Tibial artery (tissue), 4 donors: ENCODE results near the gene C6orf141.

Experiments used
- DNase-seq, 2 donors: peaks; one replicate each; pipeline ENCODE4 v3.0.0-alpha.2; 2019
- H3K27ac ChIP-seq, 2 donors: fragments of 200-600 bp; sonication (generic) in 1 of 2; 1 replicate in 1 of 2; 2 replicates in 1 of 2; pipeline ENCODE4 v1.5.1; 2018 to 2019; ENCODE audit warnings: mild to moderate bottlenecking in 1 of 2
- H3K27me3 ChIP-seq, 2 donors: fragments of 200-600 bp; sonication (generic) in 1 of 2; one replicate each; pipeline versions ENCODE4 v1.5.1 to v1.6.0; 2016 to 2019
- H3K36me3 ChIP-seq, 3 donors: fragments of 200-600 bp; sonication (generic) in 2 of 3; one replicate each; pipeline ENCODE4 v1.5.1; 2016 to 2019; ENCODE audit warnings: mild to moderate bottlenecking in 2 of 3
- H3K4me1 ChIP-seq, 4 donors: fragments of 200-600 bp; sonication (generic) in 2 of 4; 1 replicate in 3 of 4; 2 replicates in 1 of 4; pipeline ENCODE4 v1.5.1; 2016 to 2019
- H3K4me3 ChIP-seq, 2 donors: fragments of 200-600 bp; sonication (generic) in 1 of 2; 1 replicate in 1 of 2; 2 replicates in 1 of 2; pipeline ENCODE4 v1.5.1; 2018 to 2019; ENCODE audit warnings: mild to moderate bottlenecking in 2 of 2
- H3K9me3 ChIP-seq, 3 donors: fragments of 200-600 bp; sonication (generic) in 1 of 3; one replicate each; pipeline ENCODE4 v1.5.1; 2016 to 2019
- intact Hi-C: fragments of 100-400 bp; cut with DNase I; formaldehyde crosslinking; loops from one replicate; pipeline ENCODE4 v1.15.0; 2023; ENCODE audit warnings: low total_unique reads
- TF ChIP-seq, protein P1 (sequence below), 2 experiments: fragments of 200-600 bp in 1 of 2; fragments of 450-650 bp in 1 of 2; IDR thresholded peaks; one replicate each; pipeline ENCODE4 v1.5.1; 2017 to 2019; ENCODE audit warnings: antibody characterized with exemption in 2 of 2, mild to moderate bottlenecking in 1 of 2, moderate library complexity in 1 of 2

C6orf141 gene

DNA sequence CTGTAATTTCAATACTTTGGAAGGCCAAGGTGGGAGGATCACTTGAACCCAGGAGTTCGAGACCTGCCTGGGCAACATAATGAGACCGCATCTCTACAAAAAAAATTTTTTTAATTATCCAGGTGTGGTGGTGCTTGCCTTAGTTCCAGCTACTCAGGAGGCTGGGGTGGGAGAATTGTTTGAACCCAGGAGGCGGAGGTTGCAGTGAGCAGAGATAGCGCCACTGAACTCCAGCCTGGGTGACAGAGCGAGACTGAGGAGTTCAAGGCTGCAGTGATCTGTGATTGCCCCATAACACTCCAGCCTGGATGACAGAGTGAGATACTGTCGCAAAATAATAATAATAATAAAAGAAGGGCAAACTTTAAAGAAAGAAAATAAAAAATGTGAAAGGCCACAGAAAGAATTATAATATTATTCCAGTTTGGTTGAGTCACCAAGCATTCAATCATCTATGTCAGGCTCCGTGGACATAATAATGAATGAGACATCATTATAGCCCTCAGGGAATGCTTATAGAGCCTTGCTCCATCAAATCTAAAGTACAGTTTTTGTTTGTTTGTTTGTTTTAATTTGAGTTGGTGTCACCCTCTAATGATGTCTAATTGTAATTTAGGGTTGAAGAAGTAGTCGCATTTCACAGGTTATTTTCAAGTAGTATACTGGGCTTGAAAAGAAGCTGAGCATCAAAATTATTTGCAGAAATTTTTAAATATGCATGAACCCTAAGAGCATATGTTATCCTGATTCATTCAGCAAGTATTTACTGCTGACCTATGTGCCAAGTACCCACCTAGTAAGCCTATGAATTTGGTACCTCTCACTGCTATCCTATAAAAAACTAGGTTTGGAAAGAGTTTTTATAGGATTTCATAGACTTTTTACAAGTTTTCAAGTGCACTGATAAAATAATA is 35.6 kb upstream of the C6orf141 start:
- Histone ChIP-seq H3K4me1 (no peaks in the 10 kb centered on the region), H3K9me3 (no peaks in the 10 kb centered on the region), H3K27me3 (no peaks in the 10 kb centered on the region), H3K4me3 (no peak overlapping the region), H3K36me3 (no peaks in the 10 kb centered on the region), H3K27ac (no peak overlapping the region)
- intact Hi-C loops, result no loop called here
- TF ChIP-seq, protein P1, sequence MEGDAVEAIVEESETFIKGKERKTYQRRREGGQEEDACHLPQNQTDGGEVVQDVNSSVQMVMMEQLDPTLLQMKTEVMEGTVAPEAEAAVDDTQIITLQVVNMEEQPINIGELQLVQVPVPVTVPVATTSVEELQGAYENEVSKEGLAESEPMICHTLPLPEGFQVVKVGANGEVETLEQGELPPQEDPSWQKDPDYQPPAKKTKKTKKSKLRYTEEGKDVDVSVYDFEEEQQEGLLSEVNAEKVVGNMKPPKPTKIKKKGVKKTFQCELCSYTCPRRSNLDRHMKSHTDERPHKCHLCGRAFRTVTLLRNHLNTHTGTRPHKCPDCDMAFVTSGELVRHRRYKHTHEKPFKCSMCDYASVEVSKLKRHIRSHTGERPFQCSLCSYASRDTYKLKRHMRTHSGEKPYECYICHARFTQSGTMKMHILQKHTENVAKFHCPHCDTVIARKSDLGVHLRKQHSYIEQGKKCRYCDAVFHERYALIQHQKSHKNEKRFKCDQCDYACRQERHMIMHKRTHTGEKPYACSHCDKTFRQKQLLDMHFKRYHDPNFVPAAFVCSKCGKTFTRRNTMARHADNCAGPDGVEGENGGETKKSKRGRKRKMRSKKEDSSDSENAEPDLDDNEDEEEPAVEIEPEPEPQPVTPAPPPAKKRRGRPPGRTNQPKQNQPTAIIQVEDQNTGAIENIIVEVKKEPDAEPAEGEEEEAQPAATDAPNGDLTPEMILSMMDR (IDR thresholded peaks at IDR 0.05), result no peak
- DNase-seq, result no peak

GRCh38 chr6:49515485-49516146 is 34.9 kb upstream of the C6orf141 start:
- no peak for DNase-seq
- TF ChIP-seq, protein P1 (IDR thresholded peaks at IDR 0.05), result no peak
- H3K36me3 ChIP-seq, result no peaks in the 10 kb centered on the region
- no peaks in the 10 kb centered on the region for H3K4me1 ChIP-seq
- no peak overlapping the region for H3K4me3 ChIP-seq
- intact Hi-C loops, result no loop called here
- H3K27ac ChIP-seq, result no peak overlapping the region
- no peaks in the 10 kb centered on the region for H3K27me3 ChIP-seq
- no peaks in the 10 kb centered on the region for H3K9me3 ChIP-seq

DNA sequence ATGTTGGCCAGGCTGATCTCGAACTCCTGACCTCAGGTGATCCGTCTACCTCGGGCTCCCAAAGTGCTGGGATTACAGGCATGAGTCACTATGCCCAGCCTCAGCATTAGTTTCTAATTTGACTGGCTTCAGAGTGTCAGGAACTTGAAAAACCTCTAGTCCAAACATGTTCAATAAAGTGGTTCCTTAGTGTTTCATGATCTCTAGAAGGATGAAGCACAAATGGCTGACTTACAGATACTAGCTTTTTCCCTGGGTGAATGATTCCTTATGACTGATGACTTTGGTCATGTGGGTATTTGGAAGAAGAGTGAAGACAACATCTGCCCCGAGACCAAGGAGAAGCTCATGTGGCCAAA is 34.3 kb upstream of the C6orf141 start:
- Histone ChIP-seq H3K27ac (no peak overlapping the region), H3K36me3 (no peaks in the 10 kb centered on the region), H3K9me3 (no peaks in the 10 kb centered on the region), H3K4me3 (no peak overlapping the region), H3K4me1 (no peaks in the 10 kb centered on the region), H3K27me3 (no peaks in the 10 kb centered on the region)
- TF ChIP-seq, protein P1 (IDR thresholded peaks at IDR 0.05), result no peak
- intact Hi-C loops, result no loop called here
- no peak for DNase-seq

- H3K9me3 ChIP-seq, result no peaks in the 10 kb centered on the region
These were observed 32.5 kb upstream of the C6orf141 start for GRCh38 chr6:49517919-49518318.

GRCh38 chr6:49519660-49520059 is 30.8 kb upstream of the C6orf141 start:
- Histone ChIP-seq H3K9me3 (no peaks in the 10 kb centered on the region), H3K4me3 (no peak overlapping the region), H3K4me1 (no peaks in the 10 kb centered on the region), H3K27ac (no peak overlapping the region), H3K27me3 (no peaks in the 10 kb centered on the region), H3K36me3 (no peaks in the 10 kb centered on the region)
- no peak for DNase-seq
- TF ChIP-seq, protein P1 (IDR thresholded peaks at IDR 0.05), result no peak
- intact Hi-C loops, result no loop called here

More at GRCh38 chr6:49517919-49518318, 32.5 kb upstream of the C6orf141 start:
- Histone ChIP-seq H3K4me1 (no peaks in the 10 kb centered on the region), H3K4me3 (no peak overlapping the region), H3K27me3 (no peaks in the 10 kb centered on the region), H3K36me3 (no peaks in the 10 kb centered on the region), H3K27ac (no peak overlapping the region)
- TF ChIP-seq, protein P1 (IDR thresholded peaks at IDR 0.05), result no peak
- intact Hi-C loops, result no loop called here
- DNase-seq, result no peak
